Osteocyte (in vitro differentiated cells): ENCODE results near the gene SLC30A5. TPM values are rescaled to one million over a fixed set of nuclear protein-coding genes. Genes with fewer than 3 reads are reported as not detected.

ENCODE experiments used
- DNase-seq: peaks from one replicate; pipeline ENCODE4 v3.0.0; 2021; ENCODE audit warnings: mixed read lengths; ENCODE audit not compliant: unreplicated experiment; ENCODE audit errors: extremely low spot score
- H3K27ac Mint-ChIP-seq: one replicate; pipeline ENCODE4 v1.8.0; 2021; ENCODE audit warnings: mild to moderate bottlenecking, mixed read lengths; ENCODE audit not compliant: unreplicated experiment
- H3K27me3 Mint-ChIP-seq: one replicate; pipeline ENCODE4 v1.8.0; 2021; ENCODE audit warnings: mixed read lengths; ENCODE audit not compliant: unreplicated experiment
- H3K36me3 Mint-ChIP-seq: one replicate; pipeline ENCODE4 v1.8.0; 2021; ENCODE audit warnings: mixed read lengths; ENCODE audit not compliant: unreplicated experiment
- H3K4me1 Mint-ChIP-seq: one replicate; pipeline ENCODE4 v1.8.0; 2021; ENCODE audit warnings: mixed read lengths; ENCODE audit not compliant: unreplicated experiment
- H3K4me3 Mint-ChIP-seq: one replicate; pipeline ENCODE4 v1.8.0; 2021; ENCODE audit warnings: mild to moderate bottlenecking, moderate library complexity, mixed read lengths; ENCODE audit not compliant: unreplicated experiment
- H3K9me3 Mint-ChIP-seq: one replicate; pipeline ENCODE4 v1.8.0; 2021; ENCODE audit warnings: mixed read lengths; ENCODE audit not compliant: unreplicated experiment
- CTCF ChIP-seq: fragments of 200-600 bp; sonication (generic); IDR thresholded peaks from 2 replicates; pipeline ENCODE4 v1.5.0; 2021; ENCODE audit warnings: antibody characterized with exemption, mild to moderate bottlenecking, moderate library complexity
- total RNA-seq: library from RNA; stranded (reverse); gene quantifications from 2 replicates; pipeline ENCODE4 v1.2.1, GENCODE V29; 2021

Gene SLC30A5
- total RNA-seq, 1 donor from 2014 or later = 57.6 TPM

GRCh38 chr5:69149676-69150010 is 55.8 kb downstream of the SLC30A5 start:
- no peak for TF ChIP-seq CTCF
- no peak overlapping the region for H3K4me3 Mint-ChIP-seq
- H3K36me3 Mint-ChIP-seq = no peaks in the 10 kb centered on the region
- no peaks in the 10 kb centered on the region for H3K27me3 Mint-ChIP-seq
- H3K9me3 Mint-ChIP-seq = no peaks in the 10 kb centered on the region
- peak; percentile 72 for DNase-seq
- H3K27ac Mint-ChIP-seq = no peak overlapping the region
- no peaks in the 10 kb centered on the region for H3K4me1 Mint-ChIP-seq

DNA sequence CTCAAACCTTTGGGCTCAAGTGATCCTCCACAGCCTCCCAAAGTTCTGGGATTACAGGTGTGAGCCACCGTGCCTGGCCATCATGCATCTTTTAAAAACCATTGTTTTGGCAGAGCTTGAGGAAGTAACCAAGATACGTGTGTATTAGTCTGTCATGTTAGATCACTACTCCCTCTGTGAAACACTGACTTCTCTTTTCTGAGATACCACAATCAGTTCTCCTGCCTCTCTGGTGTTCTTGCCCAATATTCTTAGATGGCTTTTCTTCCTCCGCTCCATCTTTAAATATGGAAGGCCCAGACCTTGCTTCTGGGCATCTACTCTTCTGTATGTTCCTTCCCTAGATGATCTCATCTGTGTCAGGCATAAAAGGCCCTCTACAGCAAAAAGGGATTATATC is 58.9 kb downstream of the SLC30A5 start:
- no peaks in the 10 kb centered on the region for H3K27me3 Mint-ChIP-seq

GRCh38 chr5:69156456-69156855 is 62.6 kb downstream of the SLC30A5 start:
- Mint-ChIP-seq H3K9me3 (no peaks in the 10 kb centered on the region), H3K4me3 (no peak overlapping the region), H3K4me1 (no peaks in the 10 kb centered on the region), H3K27ac (no peak overlapping the region), H3K27me3 (no peaks in the 10 kb centered on the region), H3K36me3 (no peaks in the 10 kb centered on the region)
- DNase-seq = no peak
- TF ChIP-seq CTCF = no peak

More for the DNA sequence above, 58.9 kb downstream of the SLC30A5 start:
- H3K36me3 Mint-ChIP-seq = no peaks in the 10 kb centered on the region
- no peak for TF ChIP-seq CTCF
- peak; percentile 3 for DNase-seq
- H3K4me3 Mint-ChIP-seq = no peak overlapping the region
- H3K27ac Mint-ChIP-seq = no peak overlapping the region
- no peaks in the 10 kb centered on the region for H3K4me1 Mint-ChIP-seq
- no peaks in the 10 kb centered on the region for H3K9me3 Mint-ChIP-seq

- H3K9me3 Mint-ChIP-seq = no peaks in the 10 kb centered on the region
- no peaks in the 10 kb centered on the region for H3K27me3 Mint-ChIP-seq
- no peak overlapping the region for H3K27ac Mint-ChIP-seq
- TF ChIP-seq CTCF = no peak
- DNase-seq = no peak
- H3K4me3 Mint-ChIP-seq = no peak overlapping the region
- no peaks in the 10 kb centered on the region for H3K4me1 Mint-ChIP-seq
- no peaks in the 10 kb centered on the region for H3K36me3 Mint-ChIP-seq
Measured at GRCh38 chr5:69158039-69158438, 64.2 kb downstream of the SLC30A5 start.

DNA sequence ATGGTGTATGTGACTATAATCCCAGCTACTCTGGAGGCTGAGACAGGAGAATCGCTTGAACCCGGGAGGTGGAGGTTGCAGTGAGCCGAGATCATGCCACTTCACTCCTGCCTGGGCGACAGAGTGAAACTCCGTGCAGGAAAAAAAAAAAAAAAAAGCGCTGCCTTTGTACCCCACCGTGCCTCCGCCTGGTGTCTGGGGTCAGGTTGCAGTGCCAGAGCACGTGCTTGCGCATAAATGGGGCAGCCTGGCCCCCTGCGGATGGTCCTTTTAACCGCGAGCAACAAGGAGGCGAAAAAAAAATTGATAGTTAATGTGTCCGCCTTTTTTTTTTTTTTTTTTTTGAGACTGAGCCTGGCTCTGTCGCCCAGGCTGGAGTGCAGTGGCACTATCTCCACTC is 66.8 kb downstream of the SLC30A5 start:
- Mint-ChIP-seq H3K27ac (no peak overlapping the region), H3K4me1 (no peaks in the 10 kb centered on the region), H3K27me3 (no peaks in the 10 kb centered on the region), H3K9me3 (no peaks in the 10 kb centered on the region), H3K36me3 (no peaks in the 10 kb centered on the region), H3K4me3 (no peak overlapping the region)
- DNase-seq = no peak
- no peak for TF ChIP-seq CTCF
